GM12892 (cell line): ENCODE data around the gene RIC8B.

Source experiments
- POLR2A ChIP-seq: IDR thresholded peaks from 2 replicates; pipeline ENCODE4 v1.6.1; 2011; ENCODE audit warnings: low read depth, low read length, control low read depth
- POLR2AphosphoS5 ChIP-seq: IDR thresholded peaks from 2 replicates; pipeline ENCODE4 v1.6.1; 2011; ENCODE audit warnings: low read depth, low read length, control low read depth

DNA sequence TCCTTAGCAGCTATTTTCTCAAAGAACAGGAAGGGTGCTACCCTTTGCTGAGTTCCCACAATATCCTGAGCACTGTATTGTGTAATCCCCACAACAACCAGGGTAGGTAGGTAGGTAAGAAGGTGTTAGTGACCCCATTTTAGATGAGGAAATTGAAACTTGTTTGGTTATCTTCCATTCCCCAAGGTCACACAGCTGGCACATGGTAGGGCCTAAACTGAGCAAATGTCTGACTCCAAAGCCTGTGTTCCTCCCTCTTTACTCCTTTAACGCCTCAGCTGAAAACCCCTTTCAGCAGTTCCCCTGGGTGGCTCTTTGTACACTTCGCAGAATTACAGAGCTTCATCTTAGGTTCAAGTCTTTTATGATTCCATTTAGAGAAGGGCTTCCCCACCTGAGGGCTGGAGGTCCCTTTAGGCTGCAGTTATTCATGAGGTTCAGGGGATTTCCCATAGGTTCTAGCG lies 26.5 kb upstream of the RIC8B start:
- TF ChIP-seq POLR2A (no peak), POLR2AphosphoS5 (no peak)
